Rectal smooth muscle tissue (tissue), 1 donor: ENCODE data around the gene FMO3.

ENCODE experiments used
- H3K27ac ChIP-seq: one replicate; pipeline ENCODE4 v1.7.0; 2013; ENCODE audit warnings: low read depth, low read length, inconsistent platforms
- H3K27me3 ChIP-seq: one replicate; pipeline ENCODE4 v1.7.0; 2013; ENCODE audit warnings: low read length; ENCODE audit not compliant: control insufficient read depth, insufficient read depth
- H3K36me3 ChIP-seq: one replicate; pipeline ENCODE4 v1.7.0; 2013; ENCODE audit warnings: low read length; ENCODE audit not compliant: control insufficient read depth, insufficient read depth
- H3K4me1 ChIP-seq: one replicate; pipeline ENCODE4 v1.7.0; 2013; ENCODE audit warnings: low read length; ENCODE audit not compliant: control insufficient read depth, insufficient read depth
- H3K4me3 ChIP-seq: one replicate; pipeline ENCODE4 v1.7.0; 2013; ENCODE audit warnings: low read length
- H3K9ac ChIP-seq: one replicate; pipeline ENCODE4 v1.7.0; 2013; ENCODE audit warnings: low read length

Gene FMO3

DNA sequence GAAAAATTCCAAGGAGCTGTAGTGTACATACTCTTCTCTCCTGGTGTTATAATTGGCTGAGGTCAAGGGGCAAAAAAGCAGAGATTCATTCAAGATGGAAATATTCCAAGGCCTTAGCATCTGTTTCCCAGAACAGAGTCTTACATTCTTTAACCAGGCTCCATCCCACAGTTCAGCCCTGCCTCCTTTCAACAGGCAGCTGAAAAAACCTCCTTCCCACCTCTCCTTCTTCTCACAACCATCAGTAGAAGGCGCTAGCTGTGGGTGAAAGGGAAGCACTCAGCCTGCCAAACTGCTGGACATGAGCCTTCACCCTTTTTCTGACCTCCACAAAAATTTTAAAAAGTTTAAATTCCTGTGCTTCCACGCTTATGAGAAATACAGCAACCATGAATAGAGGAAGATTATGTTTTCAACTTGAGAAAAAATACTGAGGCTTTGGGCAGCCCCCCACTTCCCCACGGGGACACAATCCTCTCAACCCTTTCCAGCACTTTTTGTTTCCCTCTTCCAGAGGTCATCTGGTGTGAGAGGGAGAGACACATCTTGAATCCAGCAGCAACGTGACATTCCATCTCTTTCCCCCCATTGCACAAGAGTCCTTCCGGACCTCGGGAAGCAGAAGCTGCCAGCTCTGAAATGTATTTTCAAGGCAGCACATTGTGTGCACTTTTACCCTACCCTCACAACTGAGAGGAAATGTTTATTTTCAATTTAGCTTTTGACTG, 51.1 kb downstream of the FMO3 start:
- H3K36me3 ChIP-seq: no peaks in the 10 kb centered on the region
- H3K27ac ChIP-seq: peak overlapping the region; percentile 27
- peaks cover 2% of the 10 kb centered on the region for H3K4me1 ChIP-seq
- H3K4me3 ChIP-seq: no peak overlapping the region
- H3K27me3 ChIP-seq: no peaks in the 10 kb centered on the region
- no peak overlapping the region for H3K9ac ChIP-seq

DNA sequence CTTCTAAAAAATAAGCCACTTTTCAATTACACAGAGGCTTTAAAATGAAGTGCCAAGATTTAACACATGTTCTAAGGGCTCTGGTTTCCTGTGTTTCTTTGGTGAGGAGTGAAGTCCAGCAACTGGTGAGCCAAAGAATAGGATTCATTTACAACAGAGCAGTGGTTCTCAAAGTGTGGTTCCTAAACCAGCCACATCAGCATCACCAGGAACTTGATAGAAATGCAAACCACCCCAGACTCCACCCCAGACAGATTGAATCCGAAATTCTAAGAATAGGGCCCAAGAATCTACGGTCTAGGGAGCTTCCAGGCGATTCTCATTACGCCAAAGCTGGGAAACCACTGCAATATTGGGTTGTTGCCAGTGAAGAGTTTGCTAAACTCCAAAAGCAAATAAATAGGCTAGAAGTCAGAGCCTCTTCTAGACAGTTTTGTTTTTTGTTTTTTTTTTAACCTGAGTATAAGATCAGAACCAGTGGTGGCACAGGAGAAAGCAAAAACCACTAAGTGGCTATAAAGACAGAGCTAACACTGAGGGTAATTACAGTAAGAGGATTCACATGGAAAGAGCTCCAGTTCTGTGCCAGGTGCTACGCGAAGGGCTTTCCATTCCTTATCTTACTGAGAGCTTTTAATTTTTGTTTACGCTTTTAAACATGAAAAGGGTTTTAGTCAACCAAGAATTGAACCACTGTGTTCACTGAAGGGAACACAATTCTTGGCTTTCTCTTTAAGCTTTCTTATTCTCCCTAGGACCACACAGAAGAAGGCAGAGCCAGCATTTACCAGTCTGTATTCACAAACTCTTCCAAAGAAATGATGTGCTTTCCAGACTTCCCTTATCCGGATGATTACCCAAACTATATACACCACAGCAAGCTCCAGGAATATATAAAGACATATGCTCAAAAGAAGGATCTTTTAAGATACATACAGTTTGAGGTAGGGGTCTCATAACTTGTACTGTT, 52.0 kb downstream of the FMO3 start:
- no peak overlapping the region for H3K4me3 ChIP-seq
- H3K27me3 ChIP-seq: no peaks in the 10 kb centered on the region
- H3K9ac ChIP-seq: no peak overlapping the region
- H3K4me1 ChIP-seq: peaks cover 2% of the 10 kb centered on the region
- H3K27ac ChIP-seq: peak overlapping the region; percentile 60
- no peaks in the 10 kb centered on the region for H3K36me3 ChIP-seq

DNA sequence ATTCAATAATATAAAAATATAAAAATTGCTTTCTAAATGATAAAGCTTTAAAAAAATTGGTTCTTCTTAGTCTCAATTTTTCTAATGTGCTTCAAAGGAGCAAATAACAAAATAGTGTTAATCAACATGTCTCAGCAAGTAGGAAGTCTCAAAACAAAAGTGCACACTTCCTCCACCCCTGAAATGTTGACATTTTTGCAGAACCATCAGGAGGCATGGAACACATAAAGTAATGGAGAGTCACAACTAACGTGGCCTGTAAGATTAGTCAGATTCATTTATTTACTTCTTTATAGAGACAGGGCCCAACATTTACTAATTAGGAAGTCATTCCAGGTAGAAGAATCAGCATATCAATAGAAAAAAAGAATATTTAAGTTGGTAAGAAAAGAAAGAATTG, 59.5 kb downstream of the FMO3 start:
- H3K27ac ChIP-seq: no peak overlapping the region
- no peaks in the 10 kb centered on the region for H3K36me3 ChIP-seq
- no peak overlapping the region for H3K4me3 ChIP-seq
- no peak overlapping the region for H3K9ac ChIP-seq
- no peaks in the 10 kb centered on the region for H3K27me3 ChIP-seq
- no peaks in the 10 kb centered on the region for H3K4me1 ChIP-seq

DNA sequence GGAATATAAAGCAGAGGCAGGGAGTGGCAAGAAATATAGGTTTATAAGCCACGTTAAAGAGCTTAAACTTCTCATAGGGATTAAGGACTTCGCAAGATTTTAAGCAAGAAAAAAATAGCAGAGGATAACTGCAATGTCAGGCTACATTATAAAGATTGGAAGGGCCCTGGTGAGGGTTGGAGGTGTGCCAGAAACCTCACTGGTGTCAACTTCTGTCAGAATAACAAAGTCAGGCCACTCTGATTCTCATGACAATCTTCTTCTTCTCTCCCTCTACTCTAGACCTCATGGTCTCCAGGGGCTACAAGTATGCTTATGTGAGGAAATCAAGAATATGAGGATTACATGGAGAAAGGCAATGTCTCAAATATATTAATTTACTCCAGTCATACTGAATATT, 61.8 kb downstream of the FMO3 start:
- H3K4me3 ChIP-seq: no peak overlapping the region
- no peaks in the 10 kb centered on the region for H3K4me1 ChIP-seq
- no peaks in the 10 kb centered on the region for H3K27me3 ChIP-seq
- H3K9ac ChIP-seq: no peak overlapping the region
- H3K27ac ChIP-seq: no peak overlapping the region
- no peaks in the 10 kb centered on the region for H3K36me3 ChIP-seq

DNA sequence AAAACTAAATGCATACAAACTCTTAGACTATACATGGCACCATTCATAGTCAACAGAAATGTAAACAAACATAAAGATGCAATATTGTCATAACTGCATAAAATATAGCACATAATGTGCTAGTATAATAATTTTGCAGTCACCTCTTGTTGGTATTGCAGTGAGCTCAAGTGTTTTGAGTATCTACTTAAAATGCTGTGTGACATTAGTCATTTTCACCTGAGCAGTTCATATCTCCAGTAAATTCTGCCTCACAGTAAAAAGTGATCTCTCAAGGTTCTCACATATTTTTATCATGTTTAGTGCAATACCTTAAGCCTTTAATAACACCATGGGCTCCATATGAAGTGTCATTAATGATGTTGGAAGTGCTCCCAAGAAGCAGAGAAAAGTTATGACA, 64.8 kb downstream of the FMO3 start:
- H3K4me3 ChIP-seq: no peak overlapping the region
- H3K27ac ChIP-seq: no peak overlapping the region
- no peaks in the 10 kb centered on the region for H3K4me1 ChIP-seq
- H3K9ac ChIP-seq: no peak overlapping the region
- H3K27me3 ChIP-seq: no peaks in the 10 kb centered on the region
- no peaks in the 10 kb centered on the region for H3K36me3 ChIP-seq

DNA sequence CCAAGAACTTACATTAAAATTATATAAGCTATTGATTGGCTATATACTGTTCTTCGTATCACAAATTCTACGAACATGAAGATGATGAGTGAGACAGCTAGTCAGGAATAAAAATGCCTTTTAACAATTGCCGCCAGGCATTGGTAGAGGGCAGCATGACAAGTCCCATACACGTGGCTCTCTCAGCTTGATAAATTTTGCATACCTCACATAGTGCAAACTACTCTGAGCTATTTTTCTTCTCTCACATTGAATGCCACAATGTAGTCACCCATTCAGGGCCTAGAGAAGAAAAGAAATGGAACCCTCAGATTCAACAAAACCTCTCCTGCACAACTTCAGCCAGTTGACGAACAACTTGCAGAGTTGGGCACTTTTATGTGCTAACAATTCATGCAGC, 67.4 kb downstream of the FMO3 start:
- Histone ChIP-seq H3K4me1 (no peaks in the 10 kb centered on the region), H3K9ac (no peak overlapping the region), H3K27me3 (no peaks in the 10 kb centered on the region), H3K27ac (no peak overlapping the region), H3K4me3 (no peak overlapping the region), H3K36me3 (no peaks in the 10 kb centered on the region)

DNA sequence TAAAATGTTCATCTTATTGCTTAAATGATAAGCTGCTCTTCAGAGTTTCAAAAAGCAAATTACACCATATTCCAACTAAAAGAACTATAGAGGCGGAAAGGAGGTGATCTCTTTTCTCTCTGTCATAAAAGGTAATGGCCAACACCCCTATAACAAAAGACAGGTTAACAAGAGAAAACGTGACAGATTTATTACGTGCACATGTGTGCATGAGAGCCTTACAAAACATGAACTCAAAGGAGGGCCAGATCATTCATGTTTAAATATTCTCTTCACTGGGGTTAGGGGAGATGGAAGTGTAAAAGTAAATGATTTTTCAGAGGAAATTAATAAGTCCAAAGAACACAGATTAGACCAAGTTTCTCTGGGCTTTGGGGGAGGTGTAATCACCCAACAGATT, 67.8 kb downstream of the FMO3 start:
- no peaks in the 10 kb centered on the region for H3K36me3 ChIP-seq
- no peaks in the 10 kb centered on the region for H3K4me1 ChIP-seq
- H3K27me3 ChIP-seq: no peaks in the 10 kb centered on the region
- no peak overlapping the region for H3K9ac ChIP-seq
- H3K4me3 ChIP-seq: no peak overlapping the region
- H3K27ac ChIP-seq: no peak overlapping the region

DNA sequence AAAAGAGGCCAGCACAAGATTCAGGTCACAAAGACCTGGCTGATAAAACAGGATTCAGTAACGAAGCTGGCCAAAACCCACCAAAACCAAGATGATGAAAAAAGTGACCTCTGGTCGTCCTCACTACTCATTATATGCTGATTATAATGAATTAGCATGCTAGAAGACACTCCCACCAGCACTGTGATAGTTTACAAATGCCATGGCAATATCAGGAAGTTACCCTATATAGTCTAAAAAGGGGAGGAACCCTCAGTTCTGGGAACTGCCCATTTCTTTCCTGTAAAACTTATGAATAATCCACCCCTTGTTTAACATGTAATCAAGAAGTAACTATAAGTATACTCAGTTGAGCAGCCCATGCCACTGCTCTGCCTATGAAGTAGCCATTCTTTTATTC, 68.4 kb downstream of the FMO3 start:
- no peak overlapping the region for H3K27ac ChIP-seq
- no peaks in the 10 kb centered on the region for H3K4me1 ChIP-seq
- no peak overlapping the region for H3K4me3 ChIP-seq
- H3K36me3 ChIP-seq: no peaks in the 10 kb centered on the region
- no peak overlapping the region for H3K9ac ChIP-seq
- no peaks in the 10 kb centered on the region for H3K27me3 ChIP-seq

DNA sequence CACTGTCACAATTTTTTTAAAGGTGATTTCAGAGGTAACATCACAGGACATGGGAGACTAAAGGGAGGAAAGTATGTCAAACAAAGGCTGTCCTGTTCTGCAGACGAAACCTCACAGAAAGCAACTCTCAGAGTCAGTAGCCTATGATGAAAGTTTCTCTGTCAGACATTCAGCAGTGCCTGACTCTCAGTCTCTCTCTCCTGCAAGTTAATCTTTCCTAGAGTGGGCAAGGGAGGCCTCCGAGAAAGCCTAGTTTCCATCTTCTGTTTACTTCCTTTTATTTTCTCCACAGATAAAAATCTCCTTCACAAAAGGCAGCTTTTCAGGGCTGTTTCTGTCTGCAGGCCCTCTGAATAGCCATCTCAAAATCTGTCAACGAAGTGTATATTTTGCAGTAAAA, 69.5 kb downstream of the FMO3 start:
- Histone ChIP-seq H3K27me3 (no peaks in the 10 kb centered on the region), H3K4me3 (no peak overlapping the region), H3K4me1 (no peaks in the 10 kb centered on the region), H3K27ac (no peak overlapping the region), H3K9ac (no peak overlapping the region), H3K36me3 (no peaks in the 10 kb centered on the region)

DNA sequence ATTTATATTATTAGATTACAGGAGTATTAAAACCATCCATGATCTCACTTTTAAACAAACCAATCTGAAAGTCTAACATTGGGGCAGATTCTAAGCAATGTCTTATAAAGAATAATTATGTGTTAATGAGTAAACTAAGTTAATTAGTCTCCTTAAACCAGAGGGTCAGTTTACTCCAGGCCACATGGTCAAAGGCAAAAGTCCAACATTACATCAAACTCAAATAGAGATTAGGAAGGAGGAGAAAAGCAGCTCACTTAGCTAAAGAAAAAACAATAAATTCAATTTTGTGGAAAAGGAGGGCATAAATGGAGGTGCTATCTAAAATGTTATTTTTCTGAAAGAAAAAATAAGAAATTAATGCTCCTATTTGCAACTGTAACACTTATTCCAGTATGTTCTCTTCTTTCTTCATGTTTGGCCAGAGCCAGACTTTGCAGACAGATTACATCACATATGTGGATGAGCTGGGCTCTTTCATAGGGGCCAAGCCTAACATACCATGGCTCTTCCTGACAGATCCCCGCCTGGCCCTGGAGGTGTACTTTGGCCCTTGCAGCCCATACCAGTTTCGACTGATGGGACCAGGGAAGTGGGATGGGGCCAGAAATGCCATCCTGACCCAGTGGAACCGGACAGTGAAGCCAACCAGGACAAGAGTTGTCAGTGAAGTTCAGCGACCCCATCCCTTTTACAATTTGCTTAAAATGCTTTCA, 70.1 kb downstream of the FMO3 start:
- H3K4me1 ChIP-seq: no peaks in the 10 kb centered on the region
- H3K9ac ChIP-seq: no peak overlapping the region
- no peaks in the 10 kb centered on the region for H3K36me3 ChIP-seq
- H3K27me3 ChIP-seq: no peaks in the 10 kb centered on the region
- no peak overlapping the region for H3K27ac ChIP-seq
- no peak overlapping the region for H3K4me3 ChIP-seq

DNA sequence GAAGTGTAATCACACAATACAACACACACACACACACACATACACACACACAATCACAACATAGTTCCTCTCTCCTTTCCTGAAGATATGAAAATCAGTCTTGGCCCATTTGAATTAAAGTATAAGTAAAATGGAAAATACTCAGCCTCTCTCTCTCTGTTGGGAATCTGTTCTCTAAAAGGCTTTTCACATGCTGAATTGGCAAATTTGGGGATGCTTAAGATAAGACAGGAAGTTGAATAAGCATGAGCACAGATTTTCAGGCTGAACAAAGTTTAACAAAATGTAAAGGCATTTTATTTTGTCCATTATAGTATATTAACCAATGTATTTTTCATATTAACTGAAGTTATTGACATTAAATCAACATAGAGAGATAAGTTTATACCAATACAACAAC, 70.7 kb downstream of the FMO3 start:
- Histone ChIP-seq H3K4me3 (no peak overlapping the region), H3K9ac (no peak overlapping the region), H3K27ac (no peak overlapping the region), H3K4me1 (no peaks in the 10 kb centered on the region), H3K27me3 (no peaks in the 10 kb centered on the region), H3K36me3 (no peaks in the 10 kb centered on the region)

DNA sequence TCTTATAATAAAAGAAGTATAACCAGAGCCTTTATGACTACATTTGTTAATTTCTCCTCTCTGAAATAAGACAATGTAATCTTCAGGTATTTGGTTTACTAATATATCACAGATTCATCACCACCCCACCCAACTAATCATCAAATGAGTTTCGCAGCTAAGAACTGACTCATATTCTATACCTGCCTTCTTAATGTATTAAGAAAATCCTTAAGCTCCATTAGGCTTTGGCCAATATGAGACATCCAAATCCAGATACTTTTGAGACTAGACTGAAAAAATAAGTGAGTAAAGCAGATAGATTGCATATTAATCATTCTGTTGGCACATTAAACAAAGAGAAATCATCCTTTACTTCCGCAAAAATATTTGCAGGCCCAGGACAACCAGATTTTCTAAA, 75.7 kb downstream of the FMO3 start:
- no peak overlapping the region for H3K9ac ChIP-seq
- H3K4me3 ChIP-seq: no peak overlapping the region
- no peaks in the 10 kb centered on the region for H3K36me3 ChIP-seq
- H3K4me1 ChIP-seq: no peaks in the 10 kb centered on the region
- H3K27me3 ChIP-seq: no peaks in the 10 kb centered on the region
- H3K27ac ChIP-seq: no peak overlapping the region
